Hepatocyte (in vitro differentiated cells): ENCODE results near the gene SMAD3. TPM values are rescaled to one million over a fixed set of nuclear protein-coding genes. Genes with fewer than 3 reads are reported as not detected.

Experiments
- DNase-seq: peaks from one replicate; pipeline ENCODE4 v3.0.0-alpha.2; 2016; ENCODE audit warnings: low spot score
- H2AFZ ChIP-seq: fragments of 200-600 bp; sonication (generic); 2 replicates; pipeline ENCODE4 v1.6.0; 2016; ENCODE audit warnings: antibody characterized with exemption, mild to moderate bottlenecking
- H3K27ac ChIP-seq: fragments of 200-600 bp; sonication (generic); 2 replicates; pipeline ENCODE4 v1.5.1; 2016; ENCODE audit warnings: mild to moderate bottlenecking
- H3K27me3 ChIP-seq: fragments of 200-600 bp; sonication (generic); 2 replicates; pipeline ENCODE4 v1.6.1; 2016
- H3K36me3 ChIP-seq: fragments of 200-600 bp; sonication (generic); replicated peaks from 2 replicates; pipeline ENCODE4 v1.5.1; 2016; ENCODE audit warnings: low read depth; ENCODE audit not compliant: insufficient read depth
- H3K4me1 ChIP-seq: fragments of 200-600 bp; sonication (generic); 2 replicates; pipeline ENCODE4 v1.5.1; 2016; ENCODE audit warnings: mild to moderate bottlenecking, moderate library complexity; ENCODE audit not compliant: insufficient read depth
- H3K4me2 ChIP-seq: fragments of 200-600 bp; sonication (generic); 2 replicates; pipeline ENCODE4 v1.6.0; 2016
- H3K4me3 ChIP-seq: fragments of 200-600 bp; sonication (generic); 2 replicates; pipeline ENCODE4 v1.5.1; 2016; ENCODE audit warnings: mild to moderate bottlenecking
- H3K79me2 ChIP-seq: fragments of 200-600 bp; sonication (generic); 2 replicates; pipeline ENCODE4 v1.6.0; 2017; ENCODE audit warnings: mild to moderate bottlenecking
- H3K9me2 ChIP-seq: fragments of 200-600 bp; sonication (generic); replicated peaks from 2 replicates; pipeline ENCODE4 v1.6.0; 2017; ENCODE audit warnings: mild to moderate bottlenecking; ENCODE audit not compliant: insufficient read depth
- H3K9me3 ChIP-seq: fragments of 200-600 bp; sonication (generic); 2 replicates; pipeline ENCODE4 v1.5.1; 2016; ENCODE audit warnings: low read depth, mild to moderate bottlenecking
- H4K20me1 ChIP-seq: fragments of 200-600 bp; sonication (generic); 2 replicates; pipeline ENCODE4 v1.6.0; 2016; ENCODE audit warnings: mild to moderate bottlenecking; ENCODE audit not compliant: insufficient read depth, poor library complexity, severe bottlenecking
- CTCF ChIP-seq: fragments of 200-600 bp; sonication (generic); IDR thresholded peaks from 2 replicates; pipeline ENCODE4 v1.5.1; 2016; ENCODE audit warnings: antibody characterized with exemption, mild to moderate bottlenecking; ENCODE audit not compliant: poor library complexity
- EZH2 ChIP-seq: fragments of 200-600 bp; sonication (generic); IDR thresholded peaks from 2 replicates; pipeline ENCODE4 v1.6.1; 2016; ENCODE audit warnings: antibody characterized with exemption, mild to moderate bottlenecking, borderline replicate concordance
- EZH2phosphoT487 ChIP-seq: fragments of 200-600 bp; sonication (generic); IDR thresholded peaks from one replicate; pipeline ENCODE4 v1.6.1; 2018; ENCODE audit warnings: antibody characterized with exemption, mild to moderate bottlenecking, low read depth, moderate library complexity; ENCODE audit not compliant: unreplicated experiment, severe bottlenecking
- WGBS: methylation state at CpG from one replicate; pipeline ENCODE4 v1.1.6; 2016; ENCODE audit warnings: low lambda C conversion rate; ENCODE audit errors: missing lambda C conversion rate; 5-methylcytosine and 5-hydroxymethylcytosine counted together
- polyA plus RNA-seq: library from polyadenylated mRNA; unstranded; fragments of >200 nt; fragmentation: Nextera tagmentation; extraction: Ambion mirVana; gene quantifications from 2 replicates; pipeline ENCODE4 v1.2.1, GENCODE V29; 2016
- total RNA-seq: library from RNA; depleted of rRNA; stranded (reverse); fragments of >200 nt; gene quantifications from 2 replicates; pipeline ENCODE4 v1.2.3, GENCODE V29; 2014

SMAD3 gene
- total and polyA plus RNA-seq, 2 experiments from 2014 or later = 24.7 to 32.2 TPM

GRCh38 chr15:67210555-67211168 lies 145.3 kb downstream of the SMAD3 start:
- H3K4me1 ChIP-seq = no peaks in the 10 kb centered on the region
- no peaks in the 10 kb centered on the region for H3K9me3 ChIP-seq
- no peaks in the 10 kb centered on the region for H4K20me1 ChIP-seq
- H3K27ac ChIP-seq = no peak overlapping the region
- H3K36me3 ChIP-seq = no peaks in the 10 kb centered on the region
- H3K4me3 ChIP-seq = no peak overlapping the region
- no peaks in the 10 kb centered on the region for H3K9me2 ChIP-seq
- no peak for DNase-seq
- WGBS = 97% methylated on average over 5 of the region's 5 CpGs
- H3K4me2 ChIP-seq = no peak overlapping the region
- H2AFZ ChIP-seq = no peak overlapping the region
- no peaks in the 10 kb centered on the region for H3K27me3 ChIP-seq
- no peaks in the 10 kb centered on the region for H3K79me2 ChIP-seq
- TF ChIP-seq EZH2 = no peak
- TF ChIP-seq EZH2phosphoT487 = no peak
- no peak for TF ChIP-seq CTCF

- H3K79me2 ChIP-seq = no peaks in the 10 kb centered on the region
- H3K36me3 ChIP-seq = no peaks in the 10 kb centered on the region
- no peak overlapping the region for H2AFZ ChIP-seq
- no peaks in the 10 kb centered on the region for H3K27me3 ChIP-seq
- H3K27ac ChIP-seq = no peak overlapping the region
- no peak overlapping the region for H3K4me2 ChIP-seq
- 93% methylated on average over 4 of the region's 4 CpGs for WGBS
- no peaks in the 10 kb centered on the region for H3K4me1 ChIP-seq
- TF ChIP-seq CTCF (no peak), EZH2 (no peak), EZH2phosphoT487 (no peak)
- no peaks in the 10 kb centered on the region for H3K9me2 ChIP-seq
- no peak for DNase-seq
- H4K20me1 ChIP-seq = no peaks in the 10 kb centered on the region
- no peaks in the 10 kb centered on the region for H3K9me3 ChIP-seq
- no peak overlapping the region for H3K4me3 ChIP-seq
Measured at GRCh38 chr15:67212684-67213367, 147.4 kb downstream of the SMAD3 start.

GRCh38 chr15:67215102-67215501 lies 149.7 kb downstream of the SMAD3 start:
- no peaks in the 10 kb centered on the region for H4K20me1 ChIP-seq
- H3K36me3 ChIP-seq = no peaks in the 10 kb centered on the region
- H3K9me3 ChIP-seq = no peaks in the 10 kb centered on the region
- H3K9me2 ChIP-seq = no peaks in the 10 kb centered on the region
- WGBS = 92% methylated on average over 6 of the region's 6 CpGs
- DNase-seq = no peak
- TF ChIP-seq CTCF = no peak
- TF ChIP-seq EZH2phosphoT487 = no peak
- TF ChIP-seq EZH2 = no peak
- H3K4me2 ChIP-seq = no peak overlapping the region
- no peaks in the 10 kb centered on the region for H3K27me3 ChIP-seq
- H3K27ac ChIP-seq = no peak overlapping the region
- H3K79me2 ChIP-seq = no peaks in the 10 kb centered on the region
- no peak overlapping the region for H3K4me3 ChIP-seq
- H3K4me1 ChIP-seq = no peaks in the 10 kb centered on the region
- no peak overlapping the region for H2AFZ ChIP-seq
